Measurements from ENCODE around the gene SIAH2.

Gene SIAH2

DNA sequence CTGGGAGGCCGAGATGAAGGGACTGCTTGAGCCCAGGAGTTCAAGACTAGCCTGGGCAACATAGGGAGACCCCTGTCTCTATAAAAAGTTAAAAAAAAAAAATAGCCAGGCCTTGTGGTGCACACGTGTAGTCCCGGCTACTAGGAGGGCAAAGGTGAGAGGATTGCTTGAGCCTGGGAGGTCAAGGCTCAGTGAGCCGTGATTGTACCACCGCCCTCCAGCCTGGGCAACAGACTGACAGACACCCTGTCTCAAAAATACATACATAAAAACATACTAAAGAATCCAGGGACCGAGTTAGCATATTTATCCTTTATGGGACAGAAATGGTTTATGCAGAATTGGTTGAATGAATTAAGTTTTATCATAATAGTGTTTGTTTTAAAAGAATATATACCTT lies 13.7 kb downstream of the SIAH2 start:
- no peak for TF ChIP-seq YY1 (IDR thresholded peaks at IDR 0.05; ENCODE audit: insufficient read depth, insufficient read length)
- no peak for TF ChIP-seq SUZ12 (IDR thresholded peaks at IDR 0.05; ENCODE audit: extremely low read depth, insufficient read depth, insufficient read length)
- no peak for TF ChIP-seq ZNF274 (IDR thresholded peaks at IDR 0.05; ENCODE audit: low read depth, low read length)
- Histone ChIP-seq H3K4me3 (ENCODE audit: insufficient read length, low read depth) (no peak overlapping the region), H3K36me3 (ENCODE audit: insufficient read depth, insufficient read length, low read length) (peaks cover 29% of the 10 kb centered on the region), H3K9ac (ENCODE audit: insufficient read length, low read depth) (no peak overlapping the region), H3K4me1 (ENCODE audit: insufficient read depth, insufficient read length) (no peaks in the 10 kb centered on the region), H3K27me3 (ENCODE audit: insufficient read depth, insufficient read length) (no peaks in the 10 kb centered on the region), H3K9me3 (ENCODE audit: insufficient read depth, low read length) (no peaks in the 10 kb centered on the region)
- DNase-seq (ENCODE audit: low read depth, low spot score): no peak

DNA sequence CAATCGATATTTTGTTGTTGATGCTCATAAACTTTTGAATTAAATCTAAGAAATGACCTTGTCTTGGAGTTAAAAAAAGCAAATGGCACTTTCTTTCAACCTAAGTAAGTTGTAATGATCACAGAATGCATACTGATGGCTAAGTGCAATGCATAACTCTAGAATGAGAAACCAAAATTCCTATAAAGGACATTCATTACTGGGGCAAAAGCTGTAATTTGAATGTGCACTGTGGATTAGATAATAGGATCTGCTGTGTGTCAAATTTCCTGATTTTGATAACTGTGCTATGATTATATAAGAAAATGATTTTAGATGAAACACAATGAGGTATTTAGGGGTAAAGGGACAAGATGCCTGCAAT lies 14.3 kb downstream of the SIAH2 start:
- H3K9ac ChIP-seq (ENCODE audit: insufficient read length, low read depth): no peak overlapping the region
- H3K4me3 ChIP-seq (ENCODE audit: insufficient read length, low read depth): no peak overlapping the region
- no peaks in the 10 kb centered on the region for H3K9me3 ChIP-seq (ENCODE audit: insufficient read depth, low read length)
- H3K4me1 ChIP-seq (ENCODE audit: insufficient read depth, insufficient read length): no peaks in the 10 kb centered on the region
- H3K36me3 ChIP-seq (ENCODE audit: insufficient read depth, insufficient read length, low read length): peaks cover 29% of the 10 kb centered on the region
- TF ChIP-seq YY1 (IDR thresholded peaks at IDR 0.05; ENCODE audit: insufficient read depth, insufficient read length): no peak
- no peak for TF ChIP-seq SUZ12 (IDR thresholded peaks at IDR 0.05; ENCODE audit: extremely low read depth, insufficient read depth, insufficient read length)
- no peak for TF ChIP-seq ZNF274 (IDR thresholded peaks at IDR 0.05; ENCODE audit: low read depth, low read length)
- H3K27me3 ChIP-seq (ENCODE audit: insufficient read depth, insufficient read length): no peaks in the 10 kb centered on the region
- no peak for DNase-seq (ENCODE audit: low read depth, low spot score)

GRCh38 chr3:150747886-150748683 lies 14.9 kb downstream of the SIAH2 start:
- no peak for DNase-seq (ENCODE audit: low read depth, low spot score)
- no peaks in the 10 kb centered on the region for H3K27me3 ChIP-seq (ENCODE audit: insufficient read depth, insufficient read length)
- no peak overlapping the region for H3K4me3 ChIP-seq (ENCODE audit: insufficient read length, low read depth)
- no peaks in the 10 kb centered on the region for H3K9me3 ChIP-seq (ENCODE audit: insufficient read depth, low read length)
- no peak overlapping the region for H3K9ac ChIP-seq (ENCODE audit: insufficient read length, low read depth)
- H3K36me3 ChIP-seq (ENCODE audit: insufficient read depth, insufficient read length, low read length): peaks cover 23% of the 10 kb centered on the region
- H3K4me1 ChIP-seq (ENCODE audit: insufficient read depth, insufficient read length): no peaks in the 10 kb centered on the region
- no peak for TF ChIP-seq ZNF274 (IDR thresholded peaks at IDR 0.05; ENCODE audit: low read depth, low read length)
- TF ChIP-seq YY1 (IDR thresholded peaks at IDR 0.05; ENCODE audit: insufficient read depth, insufficient read length): no peak
- TF ChIP-seq SUZ12 (IDR thresholded peaks at IDR 0.05; ENCODE audit: extremely low read depth, insufficient read depth, insufficient read length): no peak

DNA sequence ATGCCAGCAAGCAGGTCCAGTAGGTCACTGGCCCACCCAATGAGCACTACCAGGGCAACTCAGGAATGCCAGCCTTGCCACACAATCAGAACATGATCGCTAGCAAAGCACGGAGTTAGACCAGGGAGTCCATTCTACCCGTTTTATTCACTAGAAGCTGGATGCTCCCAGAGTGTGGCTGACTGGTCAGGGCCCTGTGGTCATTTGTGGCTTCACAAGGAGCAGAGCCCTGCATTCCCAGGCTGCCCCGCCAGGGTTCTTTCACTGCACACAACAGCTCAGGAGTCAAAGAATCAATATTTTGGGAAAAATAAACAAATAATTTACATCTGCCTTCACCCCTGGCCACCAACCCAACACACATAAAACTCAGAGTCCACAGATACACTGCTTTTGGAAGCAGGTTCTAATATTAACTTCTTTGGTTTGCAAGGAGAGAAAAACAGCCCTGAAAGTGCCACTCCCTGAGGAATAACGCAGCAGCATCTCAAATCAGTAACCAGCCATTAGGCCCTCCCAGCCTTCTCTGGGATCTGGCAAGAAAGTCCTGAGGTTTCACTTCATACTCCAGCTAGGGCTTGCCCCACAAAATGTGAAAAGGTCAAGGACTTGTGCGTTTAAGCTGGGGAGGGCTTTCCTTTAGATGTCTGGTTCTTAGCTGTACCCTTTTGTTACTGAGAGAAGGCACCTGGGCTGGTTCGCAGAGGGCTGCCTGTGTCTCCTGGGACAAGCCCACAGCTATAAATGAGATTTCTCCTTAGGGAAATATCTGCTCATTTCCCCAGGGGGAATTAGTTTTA lies 16.0 kb downstream of the SIAH2 start:
- H3K4me1 ChIP-seq (ENCODE audit: insufficient read depth, insufficient read length): no peaks in the 10 kb centered on the region
- peaks cover 21% of the 10 kb centered on the region for H3K36me3 ChIP-seq (ENCODE audit: insufficient read depth, insufficient read length, low read length)
- peak overlapping the region; percentile 38 for H3K9ac ChIP-seq (ENCODE audit: insufficient read length, low read depth)
- TF ChIP-seq YY1 (IDR thresholded peaks at IDR 0.05; ENCODE audit: insufficient read depth, insufficient read length) (no peak), SUZ12 (IDR thresholded peaks at IDR 0.05; ENCODE audit: extremely low read depth, insufficient read depth, insufficient read length) (no peak), ZNF274 (IDR thresholded peaks at IDR 0.05; ENCODE audit: low read depth, low read length) (no peak)
- H3K9me3 ChIP-seq (ENCODE audit: insufficient read depth, low read length): no peaks in the 10 kb centered on the region
- no peak for DNase-seq (ENCODE audit: low read depth, low spot score)
- H3K27me3 ChIP-seq (ENCODE audit: insufficient read depth, insufficient read length): no peaks in the 10 kb centered on the region
- H3K4me3 ChIP-seq (ENCODE audit: insufficient read length, low read depth): no peak overlapping the region

DNA sequence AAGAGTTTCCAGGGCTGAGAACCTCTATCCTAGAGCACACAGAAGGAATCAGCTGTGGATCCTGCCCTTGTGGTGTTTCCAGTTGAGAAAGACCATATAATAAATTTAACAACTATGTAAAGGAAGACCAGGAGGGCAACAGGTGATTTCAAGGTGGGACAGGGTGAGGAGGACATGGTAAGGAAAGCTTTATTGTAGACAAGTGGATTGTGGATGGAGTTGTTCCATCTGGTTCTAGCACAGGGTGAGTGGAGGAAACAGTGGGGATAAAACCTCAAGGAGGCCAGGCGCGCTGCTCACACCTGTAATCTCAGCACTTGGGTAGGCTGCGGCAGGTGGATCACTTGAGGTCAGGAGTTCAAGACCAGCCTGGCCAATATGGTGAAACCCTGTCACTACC lies 17.1 kb downstream of the SIAH2 start:
- Histone ChIP-seq H3K4me3 (ENCODE audit: insufficient read length, low read depth) (no peak overlapping the region), H3K36me3 (ENCODE audit: insufficient read depth, insufficient read length, low read length) (peaks cover 31% of the 10 kb centered on the region), H3K27me3 (ENCODE audit: insufficient read depth, insufficient read length) (no peaks in the 10 kb centered on the region), H3K9me3 (ENCODE audit: insufficient read depth, low read length) (no peaks in the 10 kb centered on the region), H3K4me1 (ENCODE audit: insufficient read depth, insufficient read length) (no peaks in the 10 kb centered on the region), H3K9ac (ENCODE audit: insufficient read length, low read depth) (no peak overlapping the region)
- no peak for TF ChIP-seq SUZ12 (IDR thresholded peaks at IDR 0.05; ENCODE audit: extremely low read depth, insufficient read depth, insufficient read length)
- no peak for TF ChIP-seq YY1 (IDR thresholded peaks at IDR 0.05; ENCODE audit: insufficient read depth, insufficient read length)
- no peak for TF ChIP-seq ZNF274 (IDR thresholded peaks at IDR 0.05; ENCODE audit: low read depth, low read length)
- DNase-seq (ENCODE audit: low read depth, low spot score): no peak

DNA sequence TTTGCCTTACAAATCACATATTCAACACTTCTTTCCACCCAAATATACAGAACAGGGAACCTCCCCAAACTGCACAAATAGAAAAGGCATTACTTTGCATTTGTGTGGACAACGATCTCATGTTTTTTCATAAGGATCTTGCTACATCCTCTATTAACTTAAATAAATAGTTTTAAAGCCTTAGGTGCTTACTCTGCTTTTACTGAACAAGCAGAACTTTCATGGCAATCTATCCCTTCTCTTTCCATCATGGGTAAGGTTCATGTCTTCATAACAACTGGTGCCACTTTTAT lies 18.1 kb downstream of the SIAH2 start:
- Histone ChIP-seq H3K4me1 (ENCODE audit: insufficient read depth, insufficient read length) (no peaks in the 10 kb centered on the region), H3K9me3 (ENCODE audit: insufficient read depth, low read length) (no peaks in the 10 kb centered on the region), H3K36me3 (ENCODE audit: insufficient read depth, insufficient read length, low read length) (peaks cover 30% of the 10 kb centered on the region), H3K9ac (ENCODE audit: insufficient read length, low read depth) (no peak overlapping the region), H3K4me3 (ENCODE audit: insufficient read length, low read depth) (no peak overlapping the region), H3K27me3 (ENCODE audit: insufficient read depth, insufficient read length) (no peaks in the 10 kb centered on the region)
- TF ChIP-seq YY1 (IDR thresholded peaks at IDR 0.05; ENCODE audit: insufficient read depth, insufficient read length) (no peak), ZNF274 (IDR thresholded peaks at IDR 0.05; ENCODE audit: low read depth, low read length) (no peak), SUZ12 (IDR thresholded peaks at IDR 0.05; ENCODE audit: extremely low read depth, insufficient read depth, insufficient read length) (no peak)
- no peak for DNase-seq (ENCODE audit: low read depth, low spot score)

Data from NT2/D1 (cell line).